H1 (cell line): Measurements from ENCODE around the gene FSIP1. TPM values are rescaled to one million over a fixed set of nuclear protein-coding genes. Genes with fewer than 3 reads are reported as not detected.

Experiments
- ATF2 ChIP-seq: IDR thresholded peaks from 2 replicates; pipeline ENCODE4 v1.6.1; 2012; ENCODE audit warnings: low read length, inconsistent platforms
- GABPA ChIP-seq: IDR thresholded peaks from 2 replicates; pipeline ENCODE4 v1.6.1; 2011; ENCODE audit warnings: mild to moderate bottlenecking, low read length, moderate library complexity, borderline replicate concordance; ENCODE audit not compliant: insufficient read depth
- polyA plus RNA-seq, 7 experiments: library from polyadenylated mRNA; depleted of rRNA in 3 of 7; stranded (reverse) in 5 of 7; unstranded in 2 of 7; fragments of >200 nt in 5 of 7; fragments of 200-250 nt in 2 of 7; gene quantifications; 1 replicate in 5 of 7; 2 replicates in 1 of 7; 4 replicates in 1 of 7; pipeline versions ENCODE4 v1.2.1 to v1.2.3, GENCODE V29; 2011 to 2013; ENCODE audit warnings: missing spikeins in 2 of 7, mixed read lengths in 2 of 7
- total RNA-seq: library from RNA; stranded (reverse); fragmentation: NEBNext Ultra II Directional; extraction: Animal tissue kit (Norgen Biotek cat#: 25700); gene quantifications from 2 replicates; pipeline ENCODE4 v1.2.1, GENCODE V29; 2021

Gene FSIP1
- total and polyA plus RNA-seq, 2 of the 8 experiments (the other 6 are each of a cell fraction or from before 2014, with no cell fraction given) = 0.18 to 1.3 TPM

GRCh38 chr15:39828374-39828931, 45.8 kb upstream of the FSIP1 start (continued):
- TF ChIP-seq ATF2 (no peak), GABPA (no peak)
- TF ChIP-seq, all 59 proteins: peak for 0
